ENCODE results near the gene GPR108. TPM values are rescaled to one million over a fixed set of nuclear protein-coding genes. Genes with fewer than 3 reads are reported as not detected.

The GPR108 gene
- total and polyA plus RNA-seq, 4 donors: 17.2 to 34.2 (median 30.5) TPM

DNA sequence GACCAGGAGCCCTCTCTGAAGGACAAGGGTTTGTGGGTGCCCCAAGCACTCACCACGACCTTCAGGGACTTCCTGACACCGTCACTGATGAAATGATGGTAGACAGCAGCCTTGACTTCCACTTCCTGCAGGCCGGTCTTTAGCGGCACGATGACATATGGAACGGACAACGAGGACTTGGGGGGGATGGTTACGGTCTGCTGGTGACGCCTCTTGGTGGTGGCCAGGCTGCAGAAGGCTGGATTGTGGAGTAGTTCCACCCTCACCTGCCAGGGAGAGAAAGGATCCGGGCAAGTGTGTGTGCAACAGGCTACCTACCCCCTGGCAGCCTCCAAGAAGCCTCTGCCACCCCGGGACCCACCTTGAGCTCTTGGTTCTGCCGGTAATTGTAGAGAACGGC is 40.1 kb downstream of the GPR108 start (continued):
- TF ChIP-seq, protein P1, sequence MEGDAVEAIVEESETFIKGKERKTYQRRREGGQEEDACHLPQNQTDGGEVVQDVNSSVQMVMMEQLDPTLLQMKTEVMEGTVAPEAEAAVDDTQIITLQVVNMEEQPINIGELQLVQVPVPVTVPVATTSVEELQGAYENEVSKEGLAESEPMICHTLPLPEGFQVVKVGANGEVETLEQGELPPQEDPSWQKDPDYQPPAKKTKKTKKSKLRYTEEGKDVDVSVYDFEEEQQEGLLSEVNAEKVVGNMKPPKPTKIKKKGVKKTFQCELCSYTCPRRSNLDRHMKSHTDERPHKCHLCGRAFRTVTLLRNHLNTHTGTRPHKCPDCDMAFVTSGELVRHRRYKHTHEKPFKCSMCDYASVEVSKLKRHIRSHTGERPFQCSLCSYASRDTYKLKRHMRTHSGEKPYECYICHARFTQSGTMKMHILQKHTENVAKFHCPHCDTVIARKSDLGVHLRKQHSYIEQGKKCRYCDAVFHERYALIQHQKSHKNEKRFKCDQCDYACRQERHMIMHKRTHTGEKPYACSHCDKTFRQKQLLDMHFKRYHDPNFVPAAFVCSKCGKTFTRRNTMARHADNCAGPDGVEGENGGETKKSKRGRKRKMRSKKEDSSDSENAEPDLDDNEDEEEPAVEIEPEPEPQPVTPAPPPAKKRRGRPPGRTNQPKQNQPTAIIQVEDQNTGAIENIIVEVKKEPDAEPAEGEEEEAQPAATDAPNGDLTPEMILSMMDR (IDR thresholded peaks at IDR 0.05; ENCODE audit: low read depth, low read length, missing input control): no peak

GRCh38 chr19:6696239-6696820 is 41.0 kb downstream of the GPR108 start:
- Histone ChIP-seq H3K9me3 (ENCODE audit: control insufficient read depth in 4 of 4, low read length in 3 of 4) (no peaks in the 10 kb centered on the region), H3K9ac (ENCODE audit: low read depth in 1 of 2, low read length in 2 of 2) (no peak overlapping the region), H3K36me3 (ENCODE audit: control insufficient read depth in 4 of 4, insufficient read depth in 3 of 4, low read depth in 1 of 4, low read length in 3 of 4) (peaks cover 28 to 60% (median 50%) of the 10 kb centered on the region in 4 donors), H3K27me3 (ENCODE audit: control insufficient read depth in 4 of 4, insufficient read depth in 4 of 4, low read length in 3 of 4) (no peaks in the 10 kb centered on the region), H3K4me1 (ENCODE audit: control insufficient read depth in 4 of 4, insufficient read depth in 4 of 4, low read length in 3 of 4) (peaks cover 0 to 23% (median 5%) of the 10 kb centered on the region in 4 donors), H3K27ac (ENCODE audit: low read depth in 1 of 2, low read length in 2 of 2) (no peak overlapping the region), H3K4me3 (ENCODE audit: low read depth in 1 of 3, low read length in 3 of 3) (no peak overlapping the region)
- no peak for DNase-seq (ENCODE audit: low spot score)
- TF ChIP-seq EGR1 (IDR thresholded peaks at IDR 0.05; ENCODE audit: low read depth in 2 of 2): no peak
- TF ChIP-seq ATF3 (IDR thresholded peaks at IDR 0.05): no peak
- no peak for TF ChIP-seq YY1 (IDR thresholded peaks at IDR 0.05)
- peak; percentile 14 to 19 for TF ChIP-seq HNF4A (conservative IDR thresholded peaks at IDR 0.05)
- TF ChIP-seq HNF4G (IDR thresholded peaks at IDR 0.05): no peak
- no peak for TF ChIP-seq GABPA (IDR thresholded peaks at IDR 0.05 in 1 of 2, conservative IDR thresholded peaks at IDR 0.05 in 1 of 2)
- WGBS: 66% methylated on average over 18 of the region's 18 CpGs

DNA sequence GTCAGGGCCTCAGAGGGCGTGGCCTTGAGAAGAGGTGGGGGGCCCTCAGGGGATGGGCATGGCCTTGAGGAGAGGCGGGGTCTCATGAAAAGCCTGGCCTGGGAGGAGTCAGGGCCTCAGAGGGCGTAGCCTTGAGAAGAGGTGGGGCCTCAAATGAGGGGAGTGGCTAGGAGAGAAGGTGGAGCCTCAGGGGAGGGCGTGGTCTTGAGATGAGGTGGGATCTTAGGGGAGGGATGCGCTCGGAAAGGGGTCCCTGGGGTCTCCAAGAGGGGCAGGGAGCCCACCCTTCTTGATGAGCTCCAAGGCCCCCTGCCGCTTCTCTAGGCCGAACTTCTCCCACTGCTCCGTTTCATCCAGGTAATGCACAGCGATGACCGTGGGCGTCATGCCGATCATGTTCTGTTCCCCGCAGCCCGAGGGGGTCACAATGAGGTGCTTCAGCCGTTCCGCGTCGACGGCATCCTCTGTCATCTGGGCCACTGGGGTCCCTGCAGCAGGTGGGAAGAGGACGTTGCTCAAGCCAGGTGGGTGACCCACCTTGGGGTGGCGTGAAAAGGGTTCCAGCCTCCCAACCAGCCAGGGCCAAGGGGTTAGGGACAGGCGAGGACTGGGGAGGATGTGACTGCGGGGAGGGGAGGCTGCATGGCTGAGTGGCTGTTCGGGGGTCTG is 43.1 kb downstream of the GPR108 start:
- peaks cover 0 to 27% (median 5%) of the 10 kb centered on the region in 4 donors for H3K4me1 ChIP-seq (ENCODE audit: control insufficient read depth in 4 of 4, insufficient read depth in 4 of 4, low read length in 3 of 4)
- 82% methylated on average over 25 of the region's 25 CpGs for WGBS
- TF ChIP-seq HNF4A (conservative IDR thresholded peaks at IDR 0.05) (no peak), NR2F2 (IDR thresholded peaks at IDR 0.05) (no peak), RXRA (IDR thresholded peaks at IDR 0.05) (no peak), FOXA1 (IDR thresholded peaks at IDR 0.05) (no peak), SP1 (IDR thresholded peaks at IDR 0.05) (no peak)
- TF ChIP-seq, protein P1 (IDR thresholded peaks at IDR 0.05; ENCODE audit: low read depth, low read length, missing input control): no peak
- H3K9ac ChIP-seq (ENCODE audit: low read depth in 1 of 2, low read length in 2 of 2): no peak overlapping the region
- no peaks in the 10 kb centered on the region for H3K9me3 ChIP-seq (ENCODE audit: control insufficient read depth in 4 of 4, low read length in 3 of 4)
- no peak overlapping the region for H3K27ac ChIP-seq (ENCODE audit: low read depth in 1 of 2, low read length in 2 of 2)
- DNase-seq (ENCODE audit: low spot score): no peak
- H3K27me3 ChIP-seq (ENCODE audit: control insufficient read depth in 4 of 4, insufficient read depth in 4 of 4, low read length in 3 of 4): no peaks in the 10 kb centered on the region
- H3K4me3 ChIP-seq (ENCODE audit: low read depth in 1 of 3, low read length in 3 of 3): no peak overlapping the region
- peaks cover 31 to 73% (median 64%) of the 10 kb centered on the region in 4 donors for H3K36me3 ChIP-seq (ENCODE audit: control insufficient read depth in 4 of 4, insufficient read depth in 3 of 4, low read depth in 1 of 4, low read length in 3 of 4)
